GM21367 (cell line): ENCODE data around the gene MAX.
"Not testable (repeated sequence)": the region's sequence is repeated elsewhere in the genome, so short reads cannot be mapped to it uniquely, and the experiment has no call there.

ENCODE experiments used
- ATAC-seq: cut with Tn5 transposase; IDR thresholded peaks from one replicate; pipeline ENCODE4 v1.9.1; 2021; ENCODE audit not compliant: unreplicated experiment

Gene MAX

DNA sequence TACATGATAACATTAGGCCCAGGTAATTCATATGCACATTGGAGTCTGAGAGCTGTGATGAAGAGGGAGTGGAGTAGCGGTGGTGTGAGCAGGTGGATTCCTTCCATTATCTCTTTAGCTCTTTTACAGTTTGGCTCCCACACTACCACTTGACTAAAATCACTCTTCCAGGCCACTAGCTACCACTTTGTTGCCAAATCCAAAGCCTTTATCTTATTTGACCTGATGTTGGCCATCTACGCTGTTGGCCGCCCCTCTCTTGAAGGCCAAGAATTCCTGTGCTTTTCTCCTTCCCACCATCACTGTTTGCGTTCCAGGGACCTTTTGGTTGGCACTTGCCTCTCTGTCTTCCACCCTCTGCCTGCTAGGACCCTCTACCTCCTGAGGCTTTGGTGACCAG, 4.0 kb upstream of the MAX start:
- no peak for ATAC-seq

DNA sequence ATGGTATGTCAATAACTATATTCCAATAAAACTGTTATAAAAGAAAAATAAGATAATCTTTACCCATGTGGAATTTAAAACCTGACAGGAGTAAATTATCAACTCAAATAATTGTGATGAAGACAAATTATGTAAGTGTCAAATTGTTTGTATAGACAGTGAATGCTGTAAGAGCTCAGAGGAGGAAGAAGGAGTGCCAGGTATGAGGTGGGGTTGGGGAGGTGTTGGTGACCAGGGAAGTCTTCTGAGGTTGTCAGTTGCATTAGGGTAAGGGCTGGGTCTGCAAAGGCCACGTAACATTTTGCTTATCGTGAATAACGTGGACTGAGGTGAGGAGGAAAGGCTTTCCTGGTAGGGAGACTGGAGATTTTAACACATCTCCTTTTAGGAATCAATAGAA, 2.5 kb upstream of the MAX start:
- no peak for ATAC-seq

GRCh38 chr14:65103150-65103760, 938 bp upstream of the MAX start:
- ATAC-seq = no peak

DNA sequence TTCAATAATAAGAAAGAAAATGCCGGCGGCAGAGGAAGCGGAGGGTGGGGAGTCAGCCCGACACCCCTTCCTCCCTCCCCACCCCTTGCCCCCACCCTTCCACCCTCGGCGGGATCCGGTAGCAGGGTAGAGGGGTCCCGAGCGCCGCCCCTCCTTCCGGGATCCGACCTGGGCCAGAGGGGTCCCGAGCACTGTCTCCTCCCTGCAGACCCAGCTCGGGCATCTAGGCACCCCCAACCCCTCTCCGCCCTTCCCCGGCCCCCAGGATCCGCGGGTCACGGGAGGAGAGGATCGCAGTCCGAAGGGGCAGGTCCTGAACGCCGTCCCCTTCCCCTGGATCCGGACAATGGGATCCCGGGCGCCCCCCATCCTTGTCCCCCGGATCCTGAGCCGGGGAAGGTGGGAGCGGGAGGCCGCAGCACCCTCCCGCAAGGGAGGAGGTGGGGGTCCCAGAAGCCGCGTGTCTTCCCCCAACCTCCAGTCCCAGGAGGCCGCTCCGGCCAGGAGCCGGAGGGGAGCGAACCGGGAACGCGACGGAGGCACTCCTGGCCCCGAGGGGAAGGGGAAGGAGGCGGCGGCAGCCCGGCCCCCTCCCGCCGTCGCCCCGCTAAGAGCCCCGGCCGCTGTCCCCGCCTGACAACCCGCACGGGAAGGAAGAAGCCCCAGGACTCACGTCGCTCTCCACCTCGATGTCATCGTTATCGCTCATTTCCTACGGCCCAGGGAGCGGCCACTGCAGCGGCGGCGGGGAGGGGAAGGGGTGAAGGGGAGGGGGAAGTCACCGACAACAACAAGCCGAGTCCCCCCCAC, 481 bp downstream of the MAX start:
- no peak for ATAC-seq

DNA sequence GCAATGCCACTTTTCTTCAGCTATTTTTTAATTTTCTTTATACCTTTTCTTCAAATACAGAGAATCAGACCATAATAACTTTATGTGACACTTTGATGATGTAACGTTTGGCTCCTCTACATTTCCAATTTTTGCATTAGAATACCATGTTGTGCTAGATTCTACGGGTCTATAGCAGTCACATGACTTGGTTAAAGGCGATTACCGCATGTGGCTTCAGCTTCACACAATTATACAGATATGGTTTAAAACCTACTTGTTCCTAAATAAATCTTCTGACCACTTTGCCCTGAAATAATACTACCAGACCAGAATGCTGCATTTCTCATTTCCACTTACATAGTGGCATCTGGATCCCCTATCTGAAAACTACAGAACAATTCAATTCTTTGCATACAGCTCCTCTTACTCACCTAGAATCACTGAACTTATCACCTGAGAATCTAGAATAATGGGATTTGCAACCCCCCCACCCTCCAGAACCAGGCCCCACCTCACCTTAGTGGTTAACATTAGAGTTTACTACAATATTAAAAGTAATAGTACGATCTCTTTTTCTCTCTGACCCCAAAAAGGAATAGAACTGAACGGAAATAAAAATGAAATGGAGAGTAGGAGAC, 1.3 kb downstream of the MAX start:
- ATAC-seq = no peak

- ATAC-seq = no peak
Measured at GRCh38 chr14:65098586-65098985, 3.7 kb downstream of the MAX start.

- ATAC-seq = no peak
Measured at GRCh38 chr14:65096323-65097089, 5.8 kb downstream of the MAX start.

GRCh38 chr14:65095633-65096205, 6.6 kb downstream of the MAX start:
- ATAC-seq = no peak

DNA sequence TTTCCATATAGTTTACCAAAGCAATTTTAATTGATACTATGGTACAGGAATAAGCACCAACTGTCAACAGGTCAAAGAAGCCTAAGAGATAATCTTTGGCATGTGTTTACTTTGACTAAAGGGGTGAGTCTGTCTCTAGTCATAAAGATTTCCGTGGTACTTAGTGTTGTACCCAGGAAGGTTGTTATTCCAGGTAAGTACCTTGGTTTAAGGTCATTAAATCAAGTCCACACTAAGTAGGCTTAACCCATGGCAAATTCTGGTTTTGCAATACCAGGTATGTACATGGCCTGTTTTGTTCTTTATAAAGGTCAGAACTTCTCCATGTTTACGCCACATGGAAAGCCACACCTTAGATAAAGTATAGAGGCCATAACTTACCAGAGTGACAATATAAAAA, 10.0 kb downstream of the MAX start:
- no peak for ATAC-seq

- ATAC-seq = not testable (repeated sequence)
Measured at GRCh38 chr14:65087835-65088234, 14.5 kb downstream of the MAX start.

- ATAC-seq = not testable (repeated sequence)
Measured at GRCh38 chr14:65086686-65087085, 15.6 kb downstream of the MAX start.

DNA sequence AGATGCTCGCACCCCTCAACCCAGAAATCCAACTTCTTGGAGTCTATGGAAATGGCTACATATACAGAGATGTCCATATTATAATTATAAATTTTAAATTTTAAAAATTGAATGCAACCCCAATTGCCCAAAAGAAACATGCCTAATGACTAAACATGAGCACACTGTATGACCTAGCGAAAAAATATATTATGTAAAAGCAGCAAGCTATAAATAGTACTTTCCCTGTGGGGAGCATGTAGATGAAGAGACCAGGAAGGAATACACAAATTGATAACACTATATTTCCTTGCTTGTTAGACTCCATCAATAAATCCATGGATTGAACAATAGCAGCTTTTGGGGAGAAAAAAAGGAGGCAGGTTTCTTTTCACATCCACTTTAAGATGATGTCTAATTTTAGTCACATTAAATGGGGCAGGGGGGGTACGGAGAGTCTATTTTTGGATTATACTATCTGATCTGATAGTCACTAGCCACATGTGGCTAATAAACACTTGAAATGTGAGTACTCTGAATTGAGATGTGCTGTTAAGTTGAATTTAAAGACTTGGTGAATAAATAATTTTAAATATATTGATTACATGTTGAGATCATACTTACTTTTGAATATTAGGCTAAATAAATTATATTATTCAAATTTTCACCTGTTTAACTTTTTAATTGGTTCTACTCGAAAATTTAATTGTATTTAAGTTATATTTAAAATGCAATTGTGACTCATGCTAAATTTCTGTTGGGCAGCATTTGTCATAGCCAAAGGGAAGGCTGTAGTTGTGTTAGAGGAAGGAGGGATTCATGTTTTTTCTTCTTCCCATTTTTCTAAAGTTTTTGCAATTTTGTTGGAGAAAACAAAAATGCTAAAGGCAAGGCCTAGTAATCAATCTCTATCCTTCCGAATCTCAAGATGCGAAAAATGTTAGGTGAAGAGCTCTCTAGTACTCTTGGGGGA, 17.5 kb downstream of the MAX start:
- ATAC-seq = no peak

DNA sequence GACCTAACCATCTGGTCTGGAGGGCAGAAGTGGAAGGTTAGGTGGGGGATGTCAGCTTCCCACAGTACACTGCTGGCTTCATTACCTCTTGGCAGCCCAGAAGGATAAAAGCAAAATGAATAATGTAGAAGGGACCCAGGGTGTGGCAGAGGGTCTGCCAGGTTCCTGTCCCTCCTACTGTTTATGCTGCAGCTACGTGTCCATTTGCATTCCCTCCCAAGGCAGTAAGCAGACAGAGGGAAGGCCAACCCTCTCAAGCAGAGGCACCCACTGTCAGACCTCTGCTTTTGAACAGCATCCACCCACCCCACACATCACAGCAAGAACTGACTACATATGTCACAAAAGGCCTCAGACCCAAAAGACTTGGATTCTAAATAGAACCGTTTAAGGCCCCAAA, 19.4 kb downstream of the MAX start:
- no peak for ATAC-seq

DNA sequence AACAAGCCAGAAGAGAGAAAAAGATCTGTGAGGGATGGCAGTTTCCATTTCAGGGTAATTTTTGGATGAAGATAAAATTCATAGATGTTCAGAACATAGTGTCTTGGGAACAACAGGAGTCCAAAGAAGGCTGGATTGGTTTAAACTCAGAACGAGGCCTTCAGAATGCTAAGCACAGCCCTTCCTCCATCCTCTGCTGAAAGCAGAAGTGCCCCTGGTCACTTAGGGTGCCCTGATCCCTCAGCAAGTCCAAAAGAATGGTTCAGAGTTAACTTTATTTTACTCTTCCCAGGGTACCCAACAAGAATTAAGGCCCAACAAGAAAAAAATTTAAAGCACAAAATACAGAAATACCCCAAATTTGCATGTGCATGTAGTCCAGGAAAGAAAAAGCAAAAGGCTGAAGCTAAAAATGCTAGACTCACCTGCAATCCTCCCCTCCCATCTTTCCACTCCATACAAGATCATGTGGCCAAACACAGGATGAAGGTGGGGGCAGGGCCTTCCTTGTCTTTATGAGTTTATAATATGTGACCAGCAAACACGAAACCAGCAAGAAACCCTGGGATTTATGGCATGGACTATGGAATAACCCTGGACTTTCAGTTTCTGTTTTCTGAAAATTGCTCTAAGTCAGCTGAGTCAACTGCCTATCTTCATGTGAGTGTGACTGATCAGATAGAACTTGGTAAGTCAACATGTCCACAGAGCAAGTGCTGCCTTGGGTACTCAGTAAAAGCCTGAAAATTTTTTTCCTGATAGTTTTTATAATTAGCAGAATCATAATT, 21.2 kb downstream of the MAX start:
- no peak for ATAC-seq

DNA sequence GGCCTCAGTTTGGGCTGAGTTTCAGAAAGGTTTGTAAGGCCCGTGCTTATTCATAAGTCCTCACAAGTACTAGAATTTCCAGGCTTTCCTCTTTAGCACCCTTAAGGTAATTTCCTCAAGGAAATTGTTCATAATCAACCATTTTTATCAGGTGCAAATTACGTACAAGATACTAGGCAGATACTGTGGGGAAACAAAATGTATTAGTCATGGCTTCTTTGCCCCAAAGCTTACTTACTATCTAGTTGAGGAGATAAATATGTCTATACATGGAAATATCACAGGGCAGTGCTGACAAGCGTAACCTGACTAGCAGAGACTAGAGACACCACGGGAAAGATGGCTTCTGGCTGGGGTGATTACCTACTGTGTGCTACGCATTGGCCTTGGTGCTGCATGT, 22.5 kb downstream of the MAX start:
- ATAC-seq = no peak

GRCh38 chr14:65079201-65079600, 23.1 kb downstream of the MAX start:
- no peak for ATAC-seq

- no peak for ATAC-seq
Measured at GRCh38 chr14:65077318-65077717, 25.0 kb downstream of the MAX start.

- ATAC-seq = no peak
Measured at GRCh38 chr14:65075628-65076325, 26.5 kb downstream of the MAX start.
